EH (cell line): Measurements from ENCODE around the gene TRAPPC12.

ENCODE experiments used
- DNase-seq: peaks from one replicate; pipeline ENCODE4 v3.0.0-alpha.2; 2015; ENCODE audit warnings: low read depth

TRAPPC12 gene

GRCh38 chr2:3454802-3455201, 75.3 kb downstream of the TRAPPC12 start:
- DNase-seq = no peak

- no peak for DNase-seq
Measured at GRCh38 chr2:3456125-3456524, 76.6 kb downstream of the TRAPPC12 start.

GRCh38 chr2:3457524-3458395, 78.3 kb downstream of the TRAPPC12 start:
- no peak for DNase-seq

- DNase-seq = no peak
Measured at GRCh38 chr2:3458396-3459184, 79.1 kb downstream of the TRAPPC12 start.

- DNase-seq = no peak
Measured at GRCh38 chr2:3459185-3460015, 79.9 kb downstream of the TRAPPC12 start.

- no peak for DNase-seq
Measured at GRCh38 chr2:3460156-3460555, 80.7 kb downstream of the TRAPPC12 start.

GRCh38 chr2:3460831-3461800, 81.6 kb downstream of the TRAPPC12 start:
- no peak for DNase-seq

GRCh38 chr2:3461801-3462492, 82.5 kb downstream of the TRAPPC12 start:
- DNase-seq = peak; percentile 64

GRCh38 chr2:3462493-3463104, 83.1 kb downstream of the TRAPPC12 start:
- DNase-seq = no peak

- DNase-seq = no peak
Measured at GRCh38 chr2:3463186-3463835, 83.8 kb downstream of the TRAPPC12 start.

GRCh38 chr2:3463944-3464343, 84.5 kb downstream of the TRAPPC12 start:
- no peak for DNase-seq

GRCh38 chr2:3464401-3465005, 85.0 kb downstream of the TRAPPC12 start:
- no peak for DNase-seq

- no peak for DNase-seq
Measured at GRCh38 chr2:3465328-3465727, 85.8 kb downstream of the TRAPPC12 start.

- DNase-seq = peak; percentile 95
Measured at GRCh38 chr2:3465844-3466481, 86.5 kb downstream of the TRAPPC12 start.

GRCh38 chr2:3466482-3466863, 87.0 kb downstream of the TRAPPC12 start:
- no peak for DNase-seq

- no peak for DNase-seq
Measured at GRCh38 chr2:3466966-3467365, 87.5 kb downstream of the TRAPPC12 start.

- no peak for DNase-seq
Measured at GRCh38 chr2:3467654-3468053, 88.2 kb downstream of the TRAPPC12 start.

GRCh38 chr2:3468296-3468988, 88.9 kb downstream of the TRAPPC12 start:
- DNase-seq = no peak
